IMR-90 (cell line): ENCODE data around the gene TMEM19.

Experiments
- CEBPB ChIP-seq: IDR thresholded peaks from 2 replicates; pipeline ENCODE4 v1.6.1; 2012; ENCODE audit warnings: low read depth, low read length, improper control_type of control experiment
- CHD1 ChIP-seq: IDR thresholded peaks from 2 replicates; pipeline ENCODE4 v1.6.1; 2012; ENCODE audit warnings: low read depth, low read length, improper control_type of control experiment
- CTCF ChIP-seq: conservative IDR thresholded peaks from 2 replicates; pipeline ENCODE4 v1.5.1; 2012; ENCODE audit warnings: mild to moderate bottlenecking, low read depth, low read length, improper control_type of control experiment
- ELK1 ChIP-seq: fragments of 150-350 bp; IDR thresholded peaks from 2 replicates; pipeline ENCODE4 v1.6.1; 2016; ENCODE audit warnings: low read depth, mild to moderate bottlenecking, low read length, moderate library complexity, borderline replicate concordance
- MAZ ChIP-seq: IDR thresholded peaks from 2 replicates; pipeline ENCODE4 v1.6.1; 2012; ENCODE audit warnings: low read depth, mild to moderate bottlenecking, low read length, improper control_type of control experiment, moderate library complexity, borderline replicate concordance
- NFE2L2 ChIP-seq: fragments of 150-350 bp; IDR thresholded peaks from 2 replicates; pipeline ENCODE4 v1.6.1; 2016; ENCODE audit warnings: low read depth, mild to moderate bottlenecking, low read length
- POLR2A ChIP-seq: IDR thresholded peaks from 2 replicates; pipeline ENCODE4 v1.6.1; 2012; ENCODE audit warnings: mild to moderate bottlenecking, low read depth, low read length
- RAD21 ChIP-seq: IDR thresholded peaks from 2 replicates; pipeline ENCODE4 v1.6.1; 2012; ENCODE audit warnings: low read length, improper control_type of control experiment
- RCOR1 ChIP-seq: IDR thresholded peaks from 2 replicates; pipeline ENCODE4 v1.6.1; 2012; ENCODE audit warnings: mild to moderate bottlenecking, low read length, improper control_type of control experiment; ENCODE audit not compliant: insufficient replicate concordance
- RFX5 ChIP-seq: IDR thresholded peaks from 2 replicates; pipeline ENCODE4 v1.8.0; 2012; ENCODE audit warnings: low read depth, mild to moderate bottlenecking, low read length, moderate library complexity
- SMC3 ChIP-seq: fragments of 150-350 bp; IDR thresholded peaks from 2 replicates; pipeline ENCODE4 v1.6.1; 2016; ENCODE audit warnings: low read depth, mild to moderate bottlenecking, antibody characterized with exemption, low read length, moderate library complexity
- USF2 ChIP-seq: fragments of 150-350 bp; IDR thresholded peaks from 2 replicates; pipeline ENCODE4 v1.6.1; 2017; ENCODE audit warnings: mild to moderate bottlenecking, antibody characterized with exemption, low read length, low read depth

- TF ChIP-seq POLR2A: no peak
- no peak for TF ChIP-seq CTCF
- TF ChIP-seq RFX5: no peak
- no peak for TF ChIP-seq RCOR1
- no peak for TF ChIP-seq NFE2L2
- no peak for TF ChIP-seq MAZ
- TF ChIP-seq CEBPB: no peak
- TF ChIP-seq ELK1: no peak
- no peak for TF ChIP-seq RAD21
- no peak for TF ChIP-seq USF2
- TF ChIP-seq CHD1: no peak
- no peak for TF ChIP-seq SMC3
Observed at GRCh38 chr12:71656740-71657139, 29.1 kb upstream of the TMEM19 start.
